Dedifferentiated amniotic fluid mesenchymal stem cell (primary cell): ENCODE data around the gene AATK.
"Not testable (repeated sequence)": the region's sequence is repeated elsewhere in the genome, so short reads cannot be mapped to it uniquely, and the experiment has no call there.

Experiments
- DNase-seq: peaks from one replicate; pipeline ENCODE4 v3.0.0-alpha.2; 2016; ENCODE audit errors: extremely low spot score

Gene AATK

DNA sequence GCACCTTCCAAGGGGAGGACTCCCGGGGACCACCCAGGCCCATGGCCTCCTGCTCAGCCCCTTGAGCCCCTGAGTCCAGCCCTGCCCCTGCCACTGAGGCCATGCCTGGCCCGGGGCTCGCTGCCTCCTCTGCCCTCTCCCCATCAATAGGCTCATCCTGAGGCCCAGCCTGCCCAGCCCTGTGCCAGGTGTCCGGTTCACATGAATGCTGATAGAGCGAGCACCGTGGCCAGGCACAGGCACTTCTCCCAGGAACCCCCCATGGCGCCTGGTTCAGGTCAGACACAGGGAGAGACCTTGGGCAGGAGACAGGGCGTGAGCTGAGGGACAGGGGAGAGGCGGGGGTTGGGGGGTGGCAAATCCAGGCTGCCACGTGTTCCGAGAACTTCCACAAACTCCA is 3.5 kb downstream of the AATK start:
- DNase-seq, result no peak

DNA sequence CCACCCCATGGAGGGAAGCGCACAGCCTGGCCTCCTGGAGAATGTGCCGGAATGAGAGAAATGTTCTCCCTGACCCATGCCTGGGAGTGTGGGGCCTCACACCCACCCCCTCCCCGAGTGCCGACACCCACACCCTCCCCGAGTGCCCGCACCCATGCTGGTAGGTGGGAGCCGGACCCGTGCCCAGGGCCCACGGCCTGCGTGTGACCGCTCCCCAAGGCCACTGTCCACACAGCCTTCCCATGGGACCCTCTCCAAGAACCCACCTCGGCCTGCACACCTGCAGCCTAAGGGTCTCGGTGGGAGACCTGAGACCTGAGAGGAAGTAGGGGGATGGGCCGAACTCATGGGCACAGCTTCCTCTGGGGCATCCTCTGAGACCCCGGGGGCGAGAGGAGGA is 4.0 kb downstream of the AATK start:
- DNase-seq, result no peak

DNA sequence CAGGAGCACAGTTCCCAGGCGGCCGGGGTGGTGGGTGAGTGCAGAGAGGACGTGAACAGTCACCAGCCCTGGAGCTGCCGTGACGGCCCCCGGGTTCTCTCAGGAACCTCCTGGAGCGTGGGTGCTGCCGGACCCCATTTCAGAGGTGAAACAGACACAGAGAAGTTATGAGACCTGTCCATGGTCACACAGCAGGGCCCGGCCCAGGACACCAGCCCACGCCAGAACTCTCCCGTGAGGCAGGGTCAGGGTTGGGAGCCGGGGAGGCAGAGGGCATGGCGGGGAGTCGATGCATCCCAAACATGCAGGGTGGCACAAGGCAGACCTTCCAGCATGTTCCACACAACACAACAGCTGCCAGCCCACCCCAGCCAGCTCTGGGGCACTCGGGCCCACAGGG is 4.5 kb downstream of the AATK start:
- no peak for DNase-seq

DNA sequence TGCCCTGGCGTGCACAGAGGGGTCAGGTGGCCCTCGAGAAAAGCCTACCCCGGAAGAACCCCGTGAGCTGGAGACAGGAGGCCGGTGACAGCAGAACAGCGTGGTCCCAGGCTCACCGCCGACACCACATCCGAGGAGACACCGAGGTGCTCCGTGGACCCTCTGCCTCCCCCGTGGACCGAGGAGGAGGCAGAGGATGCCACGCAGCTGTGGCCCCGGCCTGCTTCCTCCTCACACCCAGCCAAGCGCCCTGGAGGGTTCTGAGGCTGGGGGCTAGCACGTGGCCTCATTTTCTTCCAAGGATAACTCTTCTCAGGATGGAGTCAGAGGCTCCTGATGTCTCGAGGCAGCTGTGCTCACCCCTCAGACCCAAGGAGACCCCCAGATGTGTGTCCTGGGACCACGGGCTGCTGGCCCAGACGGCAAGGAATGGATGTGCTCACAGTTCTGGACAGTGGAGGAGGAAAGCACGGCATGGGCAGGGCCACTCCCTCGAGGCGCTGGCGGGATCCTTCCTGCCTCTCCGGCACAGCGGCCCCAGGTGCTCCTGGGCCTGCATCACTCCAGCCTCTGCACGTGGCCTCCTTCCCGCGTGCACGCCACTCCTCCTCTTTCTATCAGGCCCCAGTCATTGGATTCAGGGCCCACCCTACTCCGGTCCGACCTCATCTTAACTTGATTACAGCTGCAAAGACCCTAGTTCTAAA is 5.1 kb downstream of the AATK start:
- DNase-seq, result no peak

DNA sequence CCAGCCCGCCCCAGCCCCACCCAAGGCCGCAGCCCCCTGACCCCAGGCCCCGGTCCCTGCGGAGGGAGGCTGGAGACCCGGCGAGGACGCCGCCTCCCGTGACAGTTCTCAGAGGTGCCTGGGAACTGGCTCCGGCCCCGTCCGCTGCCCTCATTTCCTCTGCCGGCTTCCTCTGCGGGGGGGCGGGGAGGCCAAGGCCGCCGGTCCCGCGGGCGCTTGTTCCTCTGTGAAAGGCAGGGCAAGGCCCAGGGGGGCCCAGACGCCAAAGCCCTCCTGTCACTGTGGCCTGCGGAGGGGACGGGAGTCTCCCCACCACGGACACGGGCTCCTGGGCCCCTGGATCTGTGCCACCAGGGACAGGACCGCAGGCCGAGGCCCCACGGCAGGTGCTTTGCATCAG is 5.7 kb downstream of the AATK start:
- DNase-seq, result no peak

DNA sequence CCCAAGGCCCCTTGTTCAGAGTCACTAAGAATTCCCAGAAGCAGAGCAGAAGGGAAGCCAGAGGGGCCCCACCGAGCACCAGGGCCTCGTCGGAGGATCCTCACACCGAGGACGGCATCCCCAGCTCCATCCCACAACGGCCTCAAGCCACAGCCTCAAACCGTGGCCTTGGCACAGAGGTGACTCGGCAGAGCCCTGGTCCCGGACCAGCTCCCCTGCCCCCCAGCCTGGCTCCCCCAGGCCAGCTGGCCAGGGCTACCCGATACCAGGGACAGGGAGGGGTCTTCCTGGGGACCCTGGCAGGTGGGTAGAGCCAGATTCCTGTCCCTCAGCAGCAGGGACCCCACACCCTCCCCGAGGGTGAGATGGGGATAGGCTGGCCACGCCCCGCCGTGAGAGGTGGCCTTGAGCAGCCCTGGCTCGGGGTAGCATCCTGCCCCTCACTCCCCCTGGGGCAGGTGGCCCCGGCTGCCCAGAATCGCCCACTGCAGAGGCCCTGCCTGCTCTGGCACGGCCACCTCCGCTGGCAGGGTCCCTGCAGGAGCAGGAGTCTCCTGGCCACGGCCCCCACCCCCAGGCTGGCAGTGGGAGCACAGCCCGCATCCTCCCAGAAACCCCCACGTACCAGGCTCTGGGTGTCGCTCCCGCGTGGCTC is 6.3 kb downstream of the AATK start:
- no peak for DNase-seq

DNA sequence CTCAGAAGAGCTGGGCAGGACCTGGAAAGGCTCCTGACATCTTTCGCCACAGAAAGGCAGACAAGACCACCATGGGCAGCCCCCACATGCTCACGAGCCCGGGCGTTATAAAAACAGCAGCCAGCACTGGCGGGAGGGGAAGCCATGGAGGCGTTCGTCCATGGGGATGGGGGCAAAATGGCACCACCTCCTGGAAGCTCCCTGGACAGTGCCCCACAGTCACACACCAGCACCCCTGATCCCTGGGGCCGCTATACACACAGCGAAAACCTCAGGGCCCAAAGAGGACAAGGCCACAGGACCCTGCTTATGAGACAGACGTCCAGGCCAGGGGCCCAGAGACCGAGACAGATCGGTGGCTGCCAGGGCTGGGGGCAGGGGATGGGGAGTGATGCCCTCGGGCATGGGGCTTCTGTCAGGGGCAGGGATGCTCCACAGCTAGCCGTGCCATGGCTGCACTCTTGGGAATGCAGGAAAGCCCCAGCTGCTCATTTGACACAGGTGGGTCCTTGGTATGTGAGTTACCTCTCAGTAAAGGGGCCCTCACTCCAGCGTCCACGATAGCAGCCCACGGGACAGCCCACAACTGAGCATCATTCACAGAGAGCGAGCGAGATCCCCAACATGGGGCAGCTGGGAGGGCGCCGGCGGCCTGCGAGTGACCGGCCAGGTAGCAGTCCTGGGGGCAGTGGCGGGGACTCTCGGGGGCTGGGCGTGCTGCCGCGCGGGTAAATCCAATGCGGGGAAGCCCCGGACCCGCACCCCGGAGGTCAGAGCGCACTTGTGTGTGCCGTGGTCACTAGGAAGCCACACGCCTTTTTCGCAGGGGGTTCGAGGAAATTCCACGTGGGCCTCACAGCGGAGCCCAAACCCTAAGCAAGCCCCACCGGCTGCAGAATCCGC is 7.1 kb downstream of the AATK start:
- DNase-seq, result no peak

DNA sequence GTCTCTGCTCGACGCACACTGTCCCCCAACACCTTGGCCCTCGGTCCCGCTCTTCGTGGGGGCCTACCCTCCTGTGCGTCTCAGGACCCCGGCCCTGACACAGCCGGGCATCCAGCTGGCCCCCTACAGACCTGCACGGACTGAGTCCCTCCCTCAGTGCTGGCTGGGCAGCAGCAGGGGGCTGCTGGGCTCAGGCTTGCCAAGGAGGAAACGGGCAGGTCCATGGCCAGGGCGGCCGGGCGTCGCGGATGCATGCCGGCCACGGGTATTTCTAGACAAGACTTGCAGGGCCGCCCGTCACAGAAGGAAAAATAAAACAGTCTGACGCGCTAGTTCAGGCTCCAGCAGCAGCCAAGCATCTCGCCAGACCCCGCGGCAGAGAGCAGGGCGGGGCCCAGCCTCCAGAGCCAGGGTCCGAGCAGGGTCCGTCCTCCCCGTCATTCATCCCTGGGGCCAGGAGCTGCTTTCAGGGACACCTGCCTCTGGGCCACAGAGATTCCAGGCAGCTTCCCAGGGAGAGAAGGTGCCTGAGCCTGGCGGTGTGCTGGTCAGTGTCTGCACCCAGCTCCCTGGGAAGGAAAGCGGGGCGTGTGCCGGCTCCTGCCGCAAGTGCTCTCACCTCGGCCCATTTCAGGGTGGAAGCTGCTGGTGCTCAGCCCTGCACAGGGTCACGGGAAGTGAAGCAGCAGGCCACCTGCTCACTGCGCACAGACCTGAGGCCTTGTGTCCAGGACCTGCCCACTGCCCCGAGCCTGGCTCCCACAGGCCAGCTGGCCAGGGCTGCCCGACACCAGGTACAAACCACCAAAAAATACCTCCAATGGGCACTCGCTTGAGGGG is 8.0 kb downstream of the AATK start:
- DNase-seq, result no peak

DNA sequence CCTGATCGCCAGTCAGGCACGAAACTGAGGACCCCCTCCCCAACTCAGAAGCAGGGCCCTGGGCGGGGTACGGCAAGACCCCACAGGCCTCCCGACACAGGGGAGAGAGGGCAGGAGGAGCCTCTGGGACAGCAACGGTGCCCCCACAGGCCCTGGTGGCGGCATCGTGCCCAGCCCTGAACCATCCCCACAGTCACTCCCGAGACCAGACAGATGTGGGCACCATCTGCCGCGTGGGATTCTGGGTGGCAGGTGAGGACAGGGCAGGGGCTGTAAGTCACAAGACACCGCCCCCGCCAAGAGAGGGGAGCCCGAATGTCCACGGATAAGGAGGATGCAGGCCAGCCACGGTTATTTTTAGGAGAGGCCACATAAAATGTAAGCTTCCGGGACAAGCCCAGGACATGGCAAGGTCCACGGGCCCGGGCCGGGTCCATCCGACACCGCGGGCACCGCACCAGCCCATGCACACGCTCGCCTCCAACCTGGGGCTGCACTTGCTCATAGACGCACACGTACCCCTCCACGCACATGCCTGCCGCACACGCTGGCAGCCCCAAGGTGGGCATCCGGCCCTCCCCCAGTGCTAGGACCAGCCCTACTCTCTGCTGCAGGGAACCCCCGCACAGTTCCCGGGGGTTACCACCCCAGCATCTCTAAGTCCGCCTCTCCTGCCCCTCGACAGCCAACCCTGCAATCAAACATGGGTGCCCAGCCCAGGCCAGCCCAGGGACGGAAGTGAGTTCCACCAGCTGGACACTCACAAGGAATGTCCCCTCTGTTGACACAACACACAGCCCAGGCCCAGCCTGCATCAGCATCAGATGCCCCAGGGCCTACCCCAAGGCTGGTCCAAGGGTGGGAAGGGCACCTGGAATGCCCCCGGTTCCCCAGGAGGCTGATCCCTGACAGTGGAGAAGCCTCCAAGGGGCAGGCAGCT is 8.9 kb downstream of the AATK start:
- DNase-seq, result no peak

DNA sequence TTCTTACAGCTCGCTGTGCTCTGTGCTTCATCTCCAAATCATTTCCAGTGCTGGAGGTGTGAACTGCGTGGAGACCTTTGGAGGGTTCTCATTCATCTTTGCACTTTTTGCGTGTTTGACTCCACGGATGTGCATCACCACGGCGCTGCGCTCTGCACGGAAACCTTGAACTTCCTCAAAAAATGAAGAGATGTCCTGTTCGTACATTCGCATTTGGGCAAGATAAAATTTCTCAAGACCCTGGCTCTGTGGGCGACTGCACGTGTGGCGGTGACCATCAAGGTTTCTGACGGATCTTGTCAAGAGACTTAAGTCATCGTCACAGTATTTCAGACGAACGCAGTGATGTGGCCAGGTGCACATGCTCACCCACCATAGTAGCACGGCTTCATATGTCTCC is 11.1 kb downstream of the AATK start:
- no peak for DNase-seq

DNA sequence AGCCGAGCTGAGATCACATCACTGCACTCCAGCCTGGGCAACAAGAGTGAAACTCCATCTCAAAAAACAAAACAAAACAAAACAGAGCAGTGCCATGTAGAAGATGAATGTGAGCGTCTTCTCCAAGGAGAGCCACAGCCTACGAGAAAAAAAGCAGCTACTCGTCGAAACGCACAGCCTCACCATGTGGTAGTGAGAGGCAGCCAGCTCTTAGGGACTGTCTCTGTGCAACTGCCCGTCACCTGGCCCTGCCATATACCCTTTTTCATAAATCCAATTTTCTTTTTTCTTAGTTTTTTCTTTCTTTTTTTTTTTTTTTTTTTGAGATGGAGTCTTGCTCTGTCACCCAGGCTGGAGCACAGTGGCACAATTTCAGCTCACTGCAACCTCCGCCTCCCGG is 12.0 kb downstream of the AATK start:
- not testable (repeated sequence) for DNase-seq

DNA sequence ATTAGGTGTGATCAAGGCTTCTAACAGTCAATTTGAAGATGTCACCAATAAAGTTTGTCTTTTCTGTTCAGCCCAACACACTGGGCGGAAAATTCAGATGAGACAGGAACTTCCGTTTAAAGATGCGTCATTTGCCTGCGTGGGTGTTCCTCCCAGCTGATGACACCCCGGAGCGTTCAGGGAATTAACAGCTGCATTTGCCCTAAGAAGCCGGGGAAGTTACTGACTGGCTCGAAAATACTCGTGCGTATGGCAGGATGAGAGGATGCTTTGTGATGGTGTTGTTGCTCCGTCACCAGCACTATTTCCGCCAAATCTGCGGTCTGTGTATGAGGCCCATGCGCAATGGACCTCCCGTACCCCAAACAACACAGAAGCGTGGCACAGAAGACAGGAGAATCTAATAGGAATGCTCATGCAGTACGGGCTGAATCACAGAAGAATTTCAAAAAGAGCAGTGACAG is 12.6 kb downstream of the AATK start:
- no peak for DNase-seq

DNA sequence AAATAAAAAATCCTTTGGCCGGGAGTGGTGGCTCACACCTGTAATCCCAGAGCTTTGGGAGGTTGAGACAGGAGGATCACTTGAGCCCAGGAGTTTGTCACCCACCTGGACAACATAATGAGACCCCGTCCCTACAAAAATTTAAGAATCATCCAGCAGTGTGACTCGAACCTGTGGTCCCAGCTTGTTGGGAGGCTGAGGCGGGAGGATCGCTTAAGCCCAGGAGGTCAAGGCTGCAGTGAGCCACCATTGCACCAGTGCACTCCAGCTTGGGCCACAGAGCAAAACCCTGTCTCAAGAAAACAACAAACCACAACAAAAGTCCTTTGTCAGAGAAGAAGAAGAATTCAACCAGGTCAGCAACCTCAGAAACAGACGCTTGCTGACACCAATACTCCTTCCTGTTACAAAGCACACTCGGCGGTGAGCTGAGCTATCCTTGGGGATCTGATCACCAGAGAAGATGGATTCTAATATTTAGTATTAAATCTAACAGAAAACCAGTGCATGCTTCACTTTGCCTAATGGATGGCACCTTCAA is 13.7 kb downstream of the AATK start:
- no peak for DNase-seq

DNA sequence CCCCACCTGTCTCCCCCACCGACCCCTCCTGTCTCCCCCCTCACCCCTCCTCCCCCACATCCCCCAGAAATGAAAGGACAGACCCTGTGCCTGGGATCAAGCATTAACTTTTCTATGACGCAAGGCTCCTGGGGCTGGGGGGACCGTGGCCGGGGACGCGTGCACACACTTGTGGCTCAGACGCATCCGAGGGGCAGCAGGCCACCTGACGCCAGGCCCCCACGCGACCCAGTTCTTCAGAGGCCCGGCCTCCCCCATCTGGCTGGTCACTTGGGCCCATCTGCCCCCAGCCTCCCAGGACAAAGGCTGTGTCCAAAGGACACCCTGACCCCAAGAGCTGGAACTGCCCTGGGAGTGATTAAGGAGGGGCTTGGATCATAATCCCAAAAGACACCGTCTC is 14.7 kb downstream of the AATK start:
- no peak for DNase-seq

DNA sequence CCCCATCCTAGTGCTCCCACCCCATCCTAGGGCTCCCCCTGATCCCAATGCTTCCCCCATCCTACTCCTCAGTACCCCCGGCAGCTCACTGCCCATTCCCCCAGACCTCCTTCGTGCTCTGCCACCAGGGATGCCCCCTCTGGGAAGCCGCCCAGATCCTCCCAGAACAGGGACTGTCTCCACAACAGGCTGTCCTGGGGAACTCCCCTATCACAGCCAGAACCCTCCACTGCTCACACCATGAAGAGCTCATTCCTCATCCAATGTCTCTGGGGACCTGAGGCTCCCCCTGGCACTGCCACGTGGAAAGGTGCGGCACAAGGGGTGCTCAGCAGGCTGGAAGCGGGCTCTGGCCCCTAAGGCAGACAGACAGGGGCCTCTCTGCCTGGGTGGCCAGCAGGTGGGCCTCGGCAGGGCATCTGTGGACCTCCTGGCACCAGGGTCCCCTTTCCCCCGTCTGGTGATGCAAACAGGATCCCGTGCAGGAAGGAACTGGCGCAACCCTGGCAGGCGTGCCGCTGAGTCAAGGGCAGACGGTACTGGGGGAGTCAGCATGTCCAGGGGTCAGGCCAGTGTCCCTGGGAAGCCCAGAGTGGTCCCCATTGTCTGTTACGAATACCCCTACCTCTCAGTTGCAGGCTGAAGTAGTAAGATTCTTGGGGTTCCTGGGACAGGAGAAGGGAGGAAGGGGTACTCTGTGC is 15.5 kb downstream of the AATK start:
- DNase-seq, result no peak

DNA sequence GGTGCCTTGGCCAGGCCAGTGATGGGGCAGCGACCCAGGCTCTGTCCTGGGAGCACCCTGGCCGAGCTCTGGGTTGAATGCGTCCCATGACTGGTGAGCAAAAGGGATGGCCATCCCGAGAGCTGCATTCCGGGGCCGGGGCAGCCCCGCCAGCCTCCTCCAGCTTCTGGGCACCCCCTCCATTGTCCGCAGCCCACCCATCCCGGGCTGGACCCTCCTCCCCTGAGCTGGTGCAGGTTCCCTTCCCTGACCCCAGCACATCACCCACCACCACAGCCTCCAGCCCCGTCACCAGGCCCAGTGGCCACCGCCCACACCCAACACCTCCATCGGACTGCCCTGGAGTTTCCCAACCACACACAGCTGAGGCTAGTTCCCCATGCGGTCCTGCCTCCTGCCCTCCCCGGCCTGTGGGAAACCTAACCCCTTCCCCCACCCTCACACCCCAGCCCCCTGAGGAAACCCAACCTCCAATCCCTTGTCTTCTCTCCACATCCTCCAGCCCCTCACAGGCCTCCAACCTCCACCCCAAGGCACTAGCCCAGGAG is 17.0 kb downstream of the AATK start:
- no peak for DNase-seq

DNA sequence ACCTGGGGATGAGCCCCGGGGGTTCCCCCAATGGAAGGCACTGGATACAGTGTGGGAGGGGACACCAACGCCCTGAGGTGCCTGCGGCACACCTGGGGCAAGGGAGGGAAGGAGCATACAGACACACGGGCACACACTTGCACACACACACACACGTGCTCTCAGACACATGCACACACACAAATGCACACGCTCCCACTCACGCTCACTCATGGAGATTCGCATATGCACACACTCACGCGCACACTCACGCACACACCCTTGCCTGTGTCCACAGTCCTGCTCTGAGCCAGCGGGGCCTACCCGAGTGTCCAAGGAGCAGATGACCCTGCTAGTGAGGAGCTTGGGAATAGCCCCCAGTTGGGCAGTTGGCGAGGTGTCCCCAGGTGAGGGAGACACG is 17.4 kb downstream of the AATK start:
- no peak for DNase-seq

DNA sequence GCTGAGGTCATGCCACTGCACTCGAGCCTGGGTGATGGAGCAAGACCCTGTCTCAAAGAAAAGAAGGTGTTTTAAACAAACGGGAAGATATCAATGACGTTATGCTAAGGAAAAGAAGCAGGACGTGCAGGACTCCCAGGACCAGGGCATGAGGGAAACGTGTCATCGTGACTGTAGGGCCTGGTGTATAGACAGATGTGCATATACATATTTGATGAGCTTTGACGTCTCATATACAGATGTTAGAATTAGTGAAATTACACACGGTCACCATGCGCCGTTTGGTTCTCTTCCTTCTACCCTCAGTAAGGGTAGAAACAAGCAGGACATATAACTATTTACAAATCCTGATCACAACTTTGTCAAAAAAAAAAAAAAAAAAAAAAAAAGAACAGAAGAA is 18.3 kb downstream of the AATK start:
- DNase-seq, result no peak

DNA sequence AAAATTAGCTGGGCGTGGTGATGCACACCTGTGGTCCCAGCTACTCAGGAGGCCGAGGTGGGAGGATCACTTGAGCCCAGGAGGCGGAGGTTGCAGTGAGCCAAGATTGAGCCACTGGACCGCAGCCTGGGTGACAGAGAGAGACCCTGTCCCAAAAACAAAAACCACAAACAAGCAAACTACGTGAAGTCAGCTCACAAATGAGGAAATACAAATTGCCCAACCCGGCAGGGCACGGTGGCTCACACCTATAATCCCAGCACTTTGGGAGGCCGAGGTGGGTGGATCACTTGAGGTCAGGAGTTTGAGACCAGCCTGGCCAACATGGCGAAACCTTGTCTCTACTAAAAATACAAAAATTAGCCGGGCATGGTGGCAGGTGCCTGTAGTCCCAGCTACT is 19.8 kb downstream of the AATK start:
- not testable (repeated sequence) for DNase-seq

DNA sequence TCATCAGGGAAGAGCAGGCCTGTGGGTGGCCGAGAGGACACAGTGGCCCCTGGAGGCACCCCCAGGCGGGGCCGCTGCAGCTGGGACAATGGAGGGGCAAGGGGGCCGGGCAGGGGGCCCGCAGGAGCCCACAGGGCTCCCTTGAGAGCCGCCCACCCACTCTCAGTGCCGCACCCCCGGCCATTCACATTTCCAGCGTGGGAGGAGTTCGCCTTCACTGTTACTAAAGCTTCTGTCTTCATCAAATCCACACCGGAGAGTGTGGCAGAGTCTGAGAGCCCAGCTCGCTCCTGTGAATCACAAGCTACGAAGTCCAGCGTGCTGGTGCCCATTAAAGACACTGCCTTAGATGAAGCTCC is 21.6 kb downstream of the AATK start:
- DNase-seq, result no peak
